ENCODE results near the gene PCBP1.

GRCh38 chr2:70128005-70128404 lies 40.7 kb downstream of the PCBP1 start:
- TF ChIP-seq CTCF (conservative IDR thresholded peaks at IDR 0.05; ENCODE audit: low read length) (no peak), EZH2phosphoT487 (IDR thresholded peaks at IDR 0.05; ENCODE audit: borderline replicate concordance, low read depth, low read length) (no peak)

All from OCI-LY7 (cell line).